KMS-11 (cell line): ENCODE measurements around the gene KMT2D.

Experiments used
- H2AFZ ChIP-seq: fragments of 200-600 bp; sonication (generic); 2 replicates; pipeline ENCODE4 v1.6.1; 2016; ENCODE audit warnings: antibody characterized with exemption, mixed run types, low read depth
- H3K27ac ChIP-seq: fragments of 200-600 bp; sonication (generic); 2 replicates; pipeline ENCODE4 v1.6.1; 2016; ENCODE audit warnings: mild to moderate bottlenecking, mixed run types
- H3K27me3 ChIP-seq: fragments of 200-600 bp; sonication (generic); 2 replicates; pipeline ENCODE4 v1.6.1; 2017; ENCODE audit warnings: mild to moderate bottlenecking, low read depth, mixed run types, moderate library complexity; ENCODE audit not compliant: insufficient read depth
- H3K36me3 ChIP-seq: fragments of 200-600 bp; sonication (generic); 2 replicates; pipeline ENCODE4 v1.6.1; 2017; ENCODE audit warnings: mild to moderate bottlenecking, mixed run types; ENCODE audit not compliant: insufficient read depth
- H3K4me1 ChIP-seq: fragments of 200-600 bp; sonication (generic); 2 replicates; pipeline ENCODE4 v1.6.1; 2016; ENCODE audit warnings: mild to moderate bottlenecking, low read depth, mixed run types; ENCODE audit not compliant: poor library complexity, severe bottlenecking
- H3K4me2 ChIP-seq: fragments of 200-600 bp; sonication (generic); 2 replicates; pipeline ENCODE4 v1.7.0; 2016; ENCODE audit warnings: mild to moderate bottlenecking, mixed run types
- H3K4me3 ChIP-seq: fragments of 200-600 bp; sonication (generic); IDR thresholded peaks from 2 replicates; pipeline ENCODE4 v1.6.1; 2017; ENCODE audit warnings: low read depth, low read length, mixed read lengths; ENCODE audit not compliant: insufficient read depth
- H3K79me2 ChIP-seq: fragments of 200-600 bp; sonication (generic); 2 replicates; pipeline ENCODE4 v1.6.1; 2016; ENCODE audit warnings: low read depth, mixed run types; ENCODE audit not compliant: insufficient read depth
- H3K9ac ChIP-seq: fragments of 200-600 bp; sonication (generic); 2 replicates; pipeline ENCODE4 v1.6.1; 2016; ENCODE audit warnings: mild to moderate bottlenecking, mixed run types
- H4K20me1 ChIP-seq: fragments of 200-600 bp; sonication (generic); 2 replicates; pipeline ENCODE4 v1.6.1; 2016; ENCODE audit warnings: mild to moderate bottlenecking, mixed run types; ENCODE audit not compliant: insufficient read depth
- TF ChIP-seq, protein P1 (sequence below): fragments of 200-600 bp; sonication (generic); conservative IDR thresholded peaks from 2 replicates; pipeline ENCODE4 v1.6.1; 2017; ENCODE audit warnings: low read depth, mild to moderate bottlenecking, antibody characterized with exemption, low read length, moderate library complexity, mixed read lengths

KMT2D gene

DNA sequence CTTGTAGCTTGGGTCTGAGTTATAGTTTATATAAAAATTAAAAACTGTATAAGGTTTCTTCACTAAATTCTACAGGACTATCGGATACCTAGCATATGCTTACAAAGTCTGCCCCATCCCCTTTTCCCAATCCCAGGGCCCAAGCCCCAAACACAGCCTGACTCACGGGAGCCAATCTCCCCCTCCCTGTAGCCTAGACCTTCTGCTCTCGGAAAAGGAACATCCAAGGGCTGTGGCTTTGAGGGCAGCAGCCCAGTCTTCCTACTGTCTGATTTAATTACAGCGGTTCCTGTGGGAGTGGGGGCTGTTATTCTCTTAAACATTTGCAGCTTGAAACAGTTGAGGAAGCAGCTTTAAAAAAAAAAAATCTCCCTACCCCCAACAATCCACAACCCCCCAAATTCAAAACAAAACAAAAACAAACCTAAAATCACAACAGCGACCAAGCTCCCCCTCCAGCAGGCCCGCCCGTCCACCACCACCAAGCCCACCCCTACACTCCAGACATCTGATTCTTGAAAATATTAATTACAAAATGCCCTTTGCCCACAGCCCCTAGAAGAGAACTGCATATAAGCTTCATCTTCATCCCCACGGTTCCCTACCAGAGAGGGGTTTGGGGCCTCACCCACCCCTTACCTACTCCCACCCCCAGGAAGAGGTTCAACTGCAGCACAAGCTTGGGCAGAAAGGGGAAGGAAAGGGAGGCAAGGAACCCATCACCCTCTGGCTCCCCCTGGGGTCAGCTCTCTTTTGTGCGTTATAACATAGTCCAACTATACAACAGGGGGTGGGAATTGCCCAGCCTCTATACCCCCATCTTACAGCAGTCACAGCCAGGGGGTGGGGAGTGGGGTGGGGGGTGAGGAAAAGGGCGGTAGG is 40.9 kb downstream of the KMT2D start:
- peak overlapping the region; percentile 82 for H3K27ac ChIP-seq
- no peak overlapping the region for H3K4me3 ChIP-seq

DNA sequence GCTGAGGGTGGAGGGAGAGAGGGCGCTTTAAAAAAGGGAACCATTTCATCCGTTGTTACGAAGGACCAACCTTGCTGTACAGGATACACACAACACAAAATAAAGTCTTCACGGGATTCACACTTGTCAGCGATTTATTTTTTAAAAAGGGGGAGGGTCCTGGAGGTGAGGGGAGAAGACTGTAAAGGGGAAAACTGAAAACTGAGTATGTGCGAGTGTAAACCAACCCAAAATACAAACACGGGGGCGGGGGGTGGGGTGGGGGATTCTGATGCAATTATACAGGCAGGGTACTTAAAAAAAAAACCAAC is 41.5 kb downstream of the KMT2D start:
- Histone ChIP-seq H3K27me3 (no peaks in the 10 kb centered on the region), H3K79me2 (peaks cover 11% of the 10 kb centered on the region), H3K4me2 (peak overlapping the region; percentile 69), H3K27ac (peak overlapping the region; percentile 82), H3K4me1 (peaks cover 24% of the 10 kb centered on the region), H4K20me1 (no peaks in the 10 kb centered on the region), H3K4me3 (no peak overlapping the region), H2AFZ (peak overlapping the region; percentile 22; the same call in 1 of the 2 replicates), H3K36me3 (no peaks in the 10 kb centered on the region), H3K9ac (peak overlapping the region; percentile 73; the same call in 1 of the 2 replicates)
- TF ChIP-seq, protein P1, sequence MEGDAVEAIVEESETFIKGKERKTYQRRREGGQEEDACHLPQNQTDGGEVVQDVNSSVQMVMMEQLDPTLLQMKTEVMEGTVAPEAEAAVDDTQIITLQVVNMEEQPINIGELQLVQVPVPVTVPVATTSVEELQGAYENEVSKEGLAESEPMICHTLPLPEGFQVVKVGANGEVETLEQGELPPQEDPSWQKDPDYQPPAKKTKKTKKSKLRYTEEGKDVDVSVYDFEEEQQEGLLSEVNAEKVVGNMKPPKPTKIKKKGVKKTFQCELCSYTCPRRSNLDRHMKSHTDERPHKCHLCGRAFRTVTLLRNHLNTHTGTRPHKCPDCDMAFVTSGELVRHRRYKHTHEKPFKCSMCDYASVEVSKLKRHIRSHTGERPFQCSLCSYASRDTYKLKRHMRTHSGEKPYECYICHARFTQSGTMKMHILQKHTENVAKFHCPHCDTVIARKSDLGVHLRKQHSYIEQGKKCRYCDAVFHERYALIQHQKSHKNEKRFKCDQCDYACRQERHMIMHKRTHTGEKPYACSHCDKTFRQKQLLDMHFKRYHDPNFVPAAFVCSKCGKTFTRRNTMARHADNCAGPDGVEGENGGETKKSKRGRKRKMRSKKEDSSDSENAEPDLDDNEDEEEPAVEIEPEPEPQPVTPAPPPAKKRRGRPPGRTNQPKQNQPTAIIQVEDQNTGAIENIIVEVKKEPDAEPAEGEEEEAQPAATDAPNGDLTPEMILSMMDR = no peak

More for the DNA sequence above, 40.9 kb downstream of the KMT2D start:
- TF ChIP-seq, protein P1 = peak; percentile 43
- no peaks in the 10 kb centered on the region for H3K27me3 ChIP-seq
- H3K36me3 ChIP-seq = no peaks in the 10 kb centered on the region
- H4K20me1 ChIP-seq = no peaks in the 10 kb centered on the region
- H3K4me2 ChIP-seq = peak overlapping the region; percentile 69
- no peak overlapping the region for H2AFZ ChIP-seq
- peaks cover 24% of the 10 kb centered on the region for H3K4me1 ChIP-seq
- H3K9ac ChIP-seq = no peak overlapping the region; the same call in 1 of the 2 replicates
- H3K79me2 ChIP-seq = peaks cover 11% of the 10 kb centered on the region

DNA sequence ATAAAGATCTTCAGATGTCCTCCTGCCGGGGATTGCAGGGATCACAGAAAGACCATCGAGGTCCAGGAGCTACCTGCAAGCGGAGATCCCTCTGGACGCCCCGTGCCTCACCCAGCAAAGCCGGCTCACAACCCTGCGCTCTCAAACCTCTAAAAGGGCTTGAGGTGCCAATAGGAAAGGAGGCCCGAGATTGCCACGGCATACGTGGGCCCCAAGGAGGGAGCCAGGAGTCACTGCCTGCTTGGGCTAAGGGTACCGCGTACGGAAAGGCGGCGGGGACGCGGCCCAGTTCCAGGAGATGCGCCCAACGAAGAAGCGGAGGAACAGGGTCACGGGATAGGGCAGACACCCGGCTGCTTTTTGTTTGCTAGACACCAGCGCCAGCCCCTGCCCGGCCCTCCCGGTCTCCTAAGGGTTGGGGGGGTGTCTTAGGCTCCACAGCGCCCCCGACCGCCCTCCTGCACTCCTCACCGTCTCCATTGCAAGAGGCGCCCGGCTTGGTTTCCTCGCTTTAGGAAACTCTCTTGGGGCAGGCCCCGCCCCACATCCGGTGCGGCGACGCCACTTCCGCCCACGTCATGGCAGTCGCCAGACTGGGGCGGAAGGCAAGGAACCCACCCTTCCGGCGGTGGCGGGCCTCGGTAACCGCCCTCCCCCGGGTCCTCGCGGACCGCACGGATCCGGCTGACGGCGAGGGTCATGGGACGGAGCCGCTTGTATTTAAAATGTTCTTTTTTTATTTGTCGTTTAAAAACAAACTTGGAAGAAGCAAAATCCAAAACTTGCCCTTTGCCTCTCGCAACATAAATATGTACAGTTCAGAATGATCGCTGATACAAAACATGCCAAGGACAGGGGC is 42.1 kb downstream of the KMT2D start, which contains the start of gene PRKAG1:
TSS of gene PRKAG1 (minus strand) at position 516 of the 859 bp plus-strand sequence. CDS start at position 480, 36 bp downstream.
- TF ChIP-seq, protein P1 = peak; percentile 48
- no peaks in the 10 kb centered on the region for H4K20me1 ChIP-seq
- H3K4me3 ChIP-seq = peak within 1 kb of the TSS; percentile 39
- peak within 1 kb of the TSS; percentile 82 for H3K4me2 ChIP-seq
- H3K4me1 ChIP-seq = peaks cover 24% of the 10 kb centered on the region
- peaks cover 11% of the 10 kb centered on the region for H3K79me2 ChIP-seq
- H2AFZ ChIP-seq = peak within 1 kb of the TSS; percentile 22; the same call in 1 of the 2 replicates
- H3K27ac ChIP-seq = peak within 1 kb of the TSS; percentile 82
- no peaks in the 10 kb centered on the region for H3K27me3 ChIP-seq
- H3K9ac ChIP-seq = peak within 1 kb of the TSS; percentile 73
- no peaks in the 10 kb centered on the region for H3K36me3 ChIP-seq

DNA sequence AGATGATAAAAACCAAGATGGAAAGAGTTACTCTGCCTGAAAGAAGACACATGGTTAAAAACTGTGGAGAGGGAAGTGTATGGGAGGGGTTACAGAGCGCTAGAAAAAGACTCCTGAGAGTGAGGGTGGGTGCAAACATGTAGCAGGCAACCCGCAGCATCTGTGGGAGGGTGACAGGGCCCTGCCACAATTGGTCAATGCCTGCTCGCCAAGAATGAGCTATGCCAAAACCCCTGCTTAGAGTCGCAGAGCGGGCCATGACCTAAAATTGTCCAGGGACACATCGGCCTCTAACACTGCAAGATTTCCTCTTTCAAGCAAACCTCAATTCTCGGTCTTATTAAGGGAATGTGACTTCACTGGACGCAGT is 42.7 kb downstream of the KMT2D start:
- Histone ChIP-seq H3K79me2 (peaks cover 11% of the 10 kb centered on the region), H3K36me3 (no peaks in the 10 kb centered on the region), H4K20me1 (no peaks in the 10 kb centered on the region), H3K4me2 (peak overlapping the region; percentile 82), H3K9ac (peak overlapping the region; percentile 73), H3K27ac (peak overlapping the region; percentile 82), H3K4me1 (peaks cover 24% of the 10 kb centered on the region), H3K4me3 (peak overlapping the region; percentile 39), H2AFZ (peak overlapping the region; percentile 22; the same call in 1 of the 2 replicates), H3K27me3 (no peaks in the 10 kb centered on the region)
- TF ChIP-seq, protein P1 = no peak
